HCT116 (cell line): ENCODE data around the gene EXD3.

Experiments
- FOSL1 ChIP-seq: IDR thresholded peaks from 2 replicates; pipeline ENCODE4 v1.6.1; 2012; ENCODE audit warnings: low read depth
- POLR2A ChIP-seq: IDR thresholded peaks from 2 replicates; pipeline ENCODE4 v1.7.0; 2011; ENCODE audit warnings: borderline replicate concordance; ENCODE audit not compliant: insufficient read depth, insufficient read length; ENCODE audit errors: extremely low read depth
- SIN3A ChIP-seq: IDR thresholded peaks from 2 replicates; pipeline ENCODE4 v1.6.1; 2012; ENCODE audit warnings: low read depth
- TCF7L2 ChIP-seq: IDR thresholded peaks from 2 replicates; pipeline ENCODE4 v1.7.0; 2011; ENCODE audit warnings: borderline replicate concordance, inconsistent platforms; ENCODE audit not compliant: insufficient read depth, insufficient read length; ENCODE audit errors: extremely low read depth
- TF ChIP-seq, protein P1 (sequence below), 3 experiments: fragments of 200-600 bp in 1 of 3; sonication (generic) in 1 of 3; IDR thresholded peaks in 2 of 3; conservative IDR thresholded peaks in 1 of 3; 2 replicates each; pipeline ENCODE4 v1.5.1; 2012 to 2017; ENCODE audit warnings: low read depth in 2 of 3, low read length in 2 of 3, antibody characterized with exemption in 1 of 3, borderline replicate concordance in 1 of 3, control low read depth in 1 of 3, mild to moderate bottlenecking in 1 of 3, mixed read lengths in 1 of 3, mixed run types in 1 of 3, moderate library complexity in 1 of 3; ENCODE audit not compliant: insufficient read depth in 1 of 3
- TF ChIP-seq, protein P2 (sequence below): IDR thresholded peaks from 2 replicates; pipeline ENCODE4 v1.6.1; 2012; ENCODE audit warnings: low read depth
- TF ChIP-seq, protein P3 (sequence below): IDR thresholded peaks from 2 replicates; pipeline ENCODE4 v1.6.1; 2011; ENCODE audit warnings: mild to moderate bottlenecking, low read length, moderate library complexity; ENCODE audit not compliant: insufficient replicate concordance; ENCODE audit errors: extremely low read depth

DNA sequence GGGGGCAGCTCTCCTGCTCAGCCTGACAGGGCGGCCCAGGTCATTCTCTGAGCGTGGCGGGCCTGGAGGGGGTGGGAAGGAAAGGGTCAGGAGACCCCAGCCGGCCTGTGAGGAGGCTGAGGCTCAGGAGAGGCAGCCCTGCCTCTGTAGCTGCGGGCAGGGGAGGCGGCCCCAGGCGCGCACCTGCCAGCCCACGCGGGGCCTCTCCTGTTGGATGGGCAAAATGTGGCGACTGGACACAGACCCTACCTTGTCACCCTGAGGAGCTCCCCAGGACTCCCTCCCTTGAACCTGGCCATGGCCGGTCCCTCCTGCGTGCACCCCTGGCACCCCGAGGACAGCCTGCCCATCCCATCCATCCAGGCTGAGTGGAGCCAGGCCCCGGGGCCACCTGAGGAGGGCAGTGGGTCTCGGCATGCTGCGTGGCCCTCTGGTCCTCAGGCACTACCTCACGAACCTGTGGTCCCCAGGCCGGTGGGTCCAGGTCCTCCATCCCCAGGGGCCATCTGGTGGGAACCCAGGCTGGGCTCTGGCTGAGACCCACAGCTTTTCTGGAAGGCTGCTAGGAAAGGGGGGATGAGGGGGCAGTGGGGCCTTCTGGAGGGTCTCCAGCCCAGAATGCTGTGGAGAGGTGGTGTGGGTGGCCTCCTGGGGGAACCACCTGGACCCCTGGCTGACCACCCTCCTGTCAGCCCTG, 105.8 kb downstream of the EXD3 start:
- TF ChIP-seq, protein P1, sequence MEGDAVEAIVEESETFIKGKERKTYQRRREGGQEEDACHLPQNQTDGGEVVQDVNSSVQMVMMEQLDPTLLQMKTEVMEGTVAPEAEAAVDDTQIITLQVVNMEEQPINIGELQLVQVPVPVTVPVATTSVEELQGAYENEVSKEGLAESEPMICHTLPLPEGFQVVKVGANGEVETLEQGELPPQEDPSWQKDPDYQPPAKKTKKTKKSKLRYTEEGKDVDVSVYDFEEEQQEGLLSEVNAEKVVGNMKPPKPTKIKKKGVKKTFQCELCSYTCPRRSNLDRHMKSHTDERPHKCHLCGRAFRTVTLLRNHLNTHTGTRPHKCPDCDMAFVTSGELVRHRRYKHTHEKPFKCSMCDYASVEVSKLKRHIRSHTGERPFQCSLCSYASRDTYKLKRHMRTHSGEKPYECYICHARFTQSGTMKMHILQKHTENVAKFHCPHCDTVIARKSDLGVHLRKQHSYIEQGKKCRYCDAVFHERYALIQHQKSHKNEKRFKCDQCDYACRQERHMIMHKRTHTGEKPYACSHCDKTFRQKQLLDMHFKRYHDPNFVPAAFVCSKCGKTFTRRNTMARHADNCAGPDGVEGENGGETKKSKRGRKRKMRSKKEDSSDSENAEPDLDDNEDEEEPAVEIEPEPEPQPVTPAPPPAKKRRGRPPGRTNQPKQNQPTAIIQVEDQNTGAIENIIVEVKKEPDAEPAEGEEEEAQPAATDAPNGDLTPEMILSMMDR (IDR thresholded peaks at IDR 0.05 in 2 of 3, conservative IDR thresholded peaks at IDR 0.05 in 1 of 3; ENCODE audit: borderline replicate concordance in 1 of 3, insufficient read depth in 1 of 3, low read depth in 2 of 3, low read length in 2 of 3) = no peak
- TF ChIP-seq, protein P2, sequence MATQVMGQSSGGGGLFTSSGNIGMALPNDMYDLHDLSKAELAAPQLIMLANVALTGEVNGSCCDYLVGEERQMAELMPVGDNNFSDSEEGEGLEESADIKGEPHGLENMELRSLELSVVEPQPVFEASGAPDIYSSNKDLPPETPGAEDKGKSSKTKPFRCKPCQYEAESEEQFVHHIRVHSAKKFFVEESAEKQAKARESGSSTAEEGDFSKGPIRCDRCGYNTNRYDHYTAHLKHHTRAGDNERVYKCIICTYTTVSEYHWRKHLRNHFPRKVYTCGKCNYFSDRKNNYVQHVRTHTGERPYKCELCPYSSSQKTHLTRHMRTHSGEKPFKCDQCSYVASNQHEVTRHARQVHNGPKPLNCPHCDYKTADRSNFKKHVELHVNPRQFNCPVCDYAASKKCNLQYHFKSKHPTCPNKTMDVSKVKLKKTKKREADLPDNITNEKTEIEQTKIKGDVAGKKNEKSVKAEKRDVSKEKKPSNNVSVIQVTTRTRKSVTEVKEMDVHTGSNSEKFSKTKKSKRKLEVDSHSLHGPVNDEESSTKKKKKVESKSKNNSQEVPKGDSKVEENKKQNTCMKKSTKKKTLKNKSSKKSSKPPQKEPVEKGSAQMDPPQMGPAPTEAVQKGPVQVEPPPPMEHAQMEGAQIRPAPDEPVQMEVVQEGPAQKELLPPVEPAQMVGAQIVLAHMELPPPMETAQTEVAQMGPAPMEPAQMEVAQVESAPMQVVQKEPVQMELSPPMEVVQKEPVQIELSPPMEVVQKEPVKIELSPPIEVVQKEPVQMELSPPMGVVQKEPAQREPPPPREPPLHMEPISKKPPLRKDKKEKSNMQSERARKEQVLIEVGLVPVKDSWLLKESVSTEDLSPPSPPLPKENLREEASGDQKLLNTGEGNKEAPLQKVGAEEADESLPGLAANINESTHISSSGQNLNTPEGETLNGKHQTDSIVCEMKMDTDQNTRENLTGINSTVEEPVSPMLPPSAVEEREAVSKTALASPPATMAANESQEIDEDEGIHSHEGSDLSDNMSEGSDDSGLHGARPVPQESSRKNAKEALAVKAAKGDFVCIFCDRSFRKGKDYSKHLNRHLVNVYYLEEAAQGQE = no peak
- TF ChIP-seq, protein P3, sequence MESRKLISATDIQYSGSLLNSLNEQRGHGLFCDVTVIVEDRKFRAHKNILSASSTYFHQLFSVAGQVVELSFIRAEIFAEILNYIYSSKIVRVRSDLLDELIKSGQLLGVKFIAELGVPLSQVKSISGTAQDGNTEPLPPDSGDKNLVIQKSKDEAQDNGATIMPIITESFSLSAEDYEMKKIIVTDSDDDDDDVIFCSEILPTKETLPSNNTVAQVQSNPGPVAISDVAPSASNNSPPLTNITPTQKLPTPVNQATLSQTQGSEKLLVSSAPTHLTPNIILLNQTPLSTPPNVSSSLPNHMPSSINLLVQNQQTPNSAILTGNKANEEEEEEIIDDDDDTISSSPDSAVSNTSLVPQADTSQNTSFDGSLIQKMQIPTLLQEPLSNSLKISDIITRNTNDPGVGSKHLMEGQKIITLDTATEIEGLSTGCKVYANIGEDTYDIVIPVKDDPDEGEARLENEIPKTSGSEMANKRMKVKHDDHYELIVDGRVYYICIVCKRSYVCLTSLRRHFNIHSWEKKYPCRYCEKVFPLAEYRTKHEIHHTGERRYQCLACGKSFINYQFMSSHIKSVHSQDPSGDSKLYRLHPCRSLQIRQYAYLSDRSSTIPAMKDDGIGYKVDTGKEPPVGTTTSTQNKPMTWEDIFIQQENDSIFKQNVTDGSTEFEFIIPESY = no peak
- TF ChIP-seq SIN3A = no peak
- TF ChIP-seq POLR2A = no peak
- TF ChIP-seq TCF7L2 = no peak
- TF ChIP-seq FOSL1 = no peak
